Natural killer cell (primary cell): ENCODE measurements around the gene IER5. TPM values are rescaled to one million over a fixed set of nuclear protein-coding genes. Genes with fewer than 3 reads are reported as not detected.

Source experiments
- ATAC-seq, 3 donors: fragments of 150-1000 bp in 2 of 3; fragments of 200-7000 bp in 1 of 3; cut with Tn5 transposase; 1 replicate in 1 of 3; 2 replicates in 2 of 3; pipeline ENCODE4 v1.10.0; 2021; ENCODE audit warnings: mild to moderate bottlenecking in 2 of 3, moderate library complexity in 2 of 3
- DNase-seq, 2 donors: peaks; one replicate each; pipeline versions ENCODE4 v3.0.0 to v3.0.0-alpha.2; 2013 to 2021; ENCODE audit warnings: mixed read lengths in 1 of 2
- H3K27ac ChIP-seq: one replicate; pipeline ENCODE4 v1.5.1; 2013; ENCODE audit warnings: mild to moderate bottlenecking, low read length
- H3K27me3 ChIP-seq: one replicate; pipeline ENCODE4 v1.6.1; 2013; ENCODE audit warnings: low read length; ENCODE audit not compliant: control insufficient read depth, insufficient read depth
- H3K36me3 ChIP-seq: one replicate; pipeline ENCODE4 v1.6.1; 2013; ENCODE audit warnings: low read length; ENCODE audit not compliant: control insufficient read depth, insufficient read depth
- H3K4me1 ChIP-seq: one replicate; pipeline ENCODE4 v1.6.1; 2013; ENCODE audit warnings: low read length; ENCODE audit not compliant: control insufficient read depth, insufficient read depth
- H3K4me3 ChIP-seq: one replicate; pipeline ENCODE4 v1.5.1; 2013; ENCODE audit warnings: low read length
- H3K9me3 ChIP-seq: one replicate; pipeline ENCODE4 v1.6.1; 2013; ENCODE audit warnings: low read length; ENCODE audit not compliant: control insufficient read depth, insufficient read depth
- H3K27ac Mint-ChIP-seq, 2 donors: one replicate each; pipeline ENCODE4 v1.8.0; 2022; ENCODE audit warnings: mild to moderate bottlenecking in 2 of 2, mixed read lengths in 2 of 2, moderate library complexity in 1 of 2
- H3K27me3 Mint-ChIP-seq, 2 donors: one replicate each; pipeline ENCODE4 v1.8.0; 2022; ENCODE audit warnings: low read depth in 2 of 2, mixed read lengths in 2 of 2
- H3K36me3 Mint-ChIP-seq: one replicate; pipeline ENCODE4 v1.8.0; 2022; ENCODE audit warnings: mixed read lengths
- H3K4me1 Mint-ChIP-seq, 2 donors: one replicate each; pipeline ENCODE4 v1.8.0; 2022; ENCODE audit warnings: mixed read lengths in 2 of 2
- H3K4me3 Mint-ChIP-seq: one replicate; pipeline ENCODE4 v1.8.0; 2022; ENCODE audit warnings: mild to moderate bottlenecking, moderate library complexity, mixed read lengths
- H3K9me3 Mint-ChIP-seq, 2 donors: one replicate each; pipeline ENCODE4 v1.8.0; 2022; ENCODE audit warnings: mixed read lengths in 2 of 2
- CTCF ChIP-seq: fragments of 200-600 bp; IDR thresholded peaks from one replicate; pipeline ENCODE4 v1.8.0; 2022; ENCODE audit warnings: antibody characterized with exemption
- WGBS: methylation state at CpG from one replicate; pipeline ENCODE4 v1.1.7; 2013; ENCODE audit warnings: missing lambda C conversion rate; ENCODE audit not compliant: insufficient coverage; 5-methylcytosine and 5-hydroxymethylcytosine counted together
- intact Hi-C: fragments of 100-400 bp; cut with micrococcal nuclease; formaldehyde crosslinking; loops from one replicate; pipeline ENCODE4 v1.14.2; 2022
- total RNA-seq, 4 donors: library from RNA; stranded (reverse); fragments of 120-200 nt in 1 of 4; gene quantifications; one replicate each; pipeline versions ENCODE4 v1.2.3 to v1.2.4, GENCODE V29; 2013 to 2022

Gene IER5
- total RNA-seq, 3 donors from 2014 or later (not counting 1 experiment from before 2014, with no cell fraction given) = 118 to 164 (median 150) TPM

- H3K27me3 ChIP-seq = no peaks in the 10 kb centered on the region
- no peaks in the 10 kb centered on the region for H3K27me3 Mint-ChIP-seq
- peak overlapping the region in 1 of 2 donors; percentile 35 for H3K27ac Mint-ChIP-seq
- H3K36me3 ChIP-seq = no peaks in the 10 kb centered on the region
- DNase-seq (no peak), ATAC-seq (no peak)
- peaks cover 4% of the 10 kb centered on the region for H3K9me3 ChIP-seq
- no peak overlapping the region for H3K4me3 ChIP-seq
- peaks cover 8% of the 10 kb centered on the region for H3K36me3 Mint-ChIP-seq
- peaks cover 24 to 25% of the 10 kb centered on the region in 2 donors for H3K4me1 Mint-ChIP-seq
- peaks cover 17% of the 10 kb centered on the region for H3K4me1 ChIP-seq
- H3K4me3 Mint-ChIP-seq = no peak overlapping the region
- WGBS = 95% methylated on average over 5 of the region's 6 CpGs
- H3K27ac ChIP-seq = no peak overlapping the region
- H3K9me3 Mint-ChIP-seq = no peaks in the 10 kb centered on the region
- intact Hi-C loops = no loop called here
- TF ChIP-seq CTCF = no peak
These were observed 24.4 kb upstream of the IER5 start for GRCh38 chr1:181064011-181064623.

- Histone ChIP-seq H3K36me3 (no peaks in the 10 kb centered on the region), H3K4me1 (peaks cover 17% of the 10 kb centered on the region), H3K27ac (no peak overlapping the region), H3K4me3 (no peak overlapping the region), H3K9me3 (no peaks in the 10 kb centered on the region), H3K27me3 (no peaks in the 10 kb centered on the region)
- Mint-ChIP-seq H3K4me3 (no peak overlapping the region), H3K27ac (peak overlapping the region in 1 of 2 donors; percentile 35), H3K4me1 (peaks cover 24 to 25% of the 10 kb centered on the region in 2 donors), H3K27me3 (no peaks in the 10 kb centered on the region), H3K9me3 (no peaks in the 10 kb centered on the region), H3K36me3 (peaks cover 2% of the 10 kb centered on the region)
- intact Hi-C loops = no loop called here
- DNase-seq = no peak
- no peak for TF ChIP-seq CTCF
- no peak for ATAC-seq
- WGBS = no CpG with 5 or more reads among the region's 1 CpG
These were observed 23.8 kb upstream of the IER5 start for GRCh38 chr1:181064702-181065101.

DNA sequence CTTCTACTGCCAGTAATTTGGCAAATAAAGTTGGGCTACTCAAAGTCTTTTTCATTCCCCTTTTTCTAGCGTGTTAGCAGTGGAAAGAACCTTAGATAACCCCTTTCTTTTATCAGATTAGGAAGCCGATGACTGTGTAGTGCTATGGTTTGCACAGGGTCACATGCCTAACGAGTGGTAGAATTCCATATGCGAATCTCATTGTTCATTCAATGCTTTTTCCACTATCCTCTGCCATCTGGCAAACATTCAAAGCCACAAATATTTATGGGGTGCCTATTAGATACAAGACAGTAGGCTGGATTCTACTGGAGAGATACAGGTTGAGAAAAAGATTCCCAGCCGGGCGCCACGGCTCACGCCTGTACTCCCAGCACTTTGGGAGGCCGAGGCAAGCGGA is 14.9 kb upstream of the IER5 start:
- H3K36me3 Mint-ChIP-seq = no peaks in the 10 kb centered on the region
- H3K27me3 Mint-ChIP-seq = peaks cover 14 to 35% of the 10 kb centered on the region in 2 donors
- Histone ChIP-seq H3K27me3 (no peaks in the 10 kb centered on the region), H3K9me3 (no peaks in the 10 kb centered on the region), H3K4me1 (no peaks in the 10 kb centered on the region), H3K27ac (no peak overlapping the region), H3K4me3 (no peak overlapping the region), H3K36me3 (no peaks in the 10 kb centered on the region)
- intact Hi-C loops = no loop called here
- no peaks in the 10 kb centered on the region for H3K9me3 Mint-ChIP-seq
- DNase-seq (no peak), ATAC-seq (no peak)
- 84% methylated on average over 9 of the region's 10 CpGs for WGBS
- no peak overlapping the region for H3K27ac Mint-ChIP-seq
- no peaks in the 10 kb centered on the region for H3K4me1 Mint-ChIP-seq
- no peak overlapping the region for H3K4me3 Mint-ChIP-seq
- TF ChIP-seq CTCF = no peak
